Stimulated activated CD4-positive, alpha-beta T cell treated with anti-CD3 and anti-CD28 coated beads, Interleukin-15, amount 100 ng/mL, for 24 hours (primary cell): Measurements from ENCODE around the gene PDE8A.
"Not testable (repeated sequence)": the region's sequence is repeated elsewhere in the genome, so short reads cannot be mapped to it uniquely, and the experiment has no call there.

Experiments used
- DNase-seq: peaks from one replicate; pipeline ENCODE4 v3.0.0-alpha.2; 2020

The PDE8A gene

GRCh38 chr15:85011724-85012123 lies 30.1 kb downstream of the PDE8A start:
- DNase-seq, result not testable (repeated sequence)

DNA sequence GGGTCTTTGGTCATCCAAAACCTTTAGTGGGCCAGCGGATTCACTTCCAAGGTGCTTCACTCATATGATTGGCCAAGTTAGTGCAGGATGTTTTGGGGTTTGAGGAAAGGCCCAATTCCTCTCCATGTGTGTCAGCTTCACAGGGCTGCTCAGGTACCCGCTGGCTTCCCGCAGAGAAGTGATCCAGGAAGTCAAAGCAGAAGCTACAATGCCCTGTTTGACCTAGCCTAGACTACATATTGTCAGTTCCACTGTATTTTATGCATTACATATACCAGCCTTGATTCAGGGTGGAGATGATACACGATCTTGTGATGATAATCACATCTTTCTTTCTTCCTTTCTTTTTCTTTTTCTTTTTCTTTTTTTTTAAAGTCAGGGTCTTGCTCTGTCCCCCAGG lies 32.1 kb downstream of the PDE8A start:
- DNase-seq, result no peak

- DNase-seq, result no peak
Observed at GRCh38 chr15:85014932-85015331, 33.3 kb downstream of the PDE8A start.

DNA sequence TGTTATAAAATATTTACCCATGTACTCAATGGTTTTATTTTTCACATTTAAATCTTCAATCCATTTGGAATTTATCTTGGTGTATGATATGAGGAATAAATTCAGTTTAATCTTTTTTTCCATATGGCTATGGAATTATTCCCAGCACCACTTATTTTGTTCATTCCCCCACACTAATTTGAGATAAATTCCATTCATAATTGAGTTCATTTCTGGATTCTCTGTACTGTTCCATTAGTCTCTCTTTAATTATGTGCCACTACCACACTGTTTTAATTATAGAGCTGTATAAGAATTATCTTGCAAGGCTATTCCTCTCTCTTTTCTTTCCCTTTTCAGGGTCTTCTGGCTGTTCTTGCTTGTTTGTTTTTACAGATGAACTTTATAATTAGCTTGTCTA lies 34.6 kb downstream of the PDE8A start:
- DNase-seq, result no peak

GRCh38 chr15:85019815-85020590 lies 38.3 kb downstream of the PDE8A start:
- no peak for DNase-seq

DNA sequence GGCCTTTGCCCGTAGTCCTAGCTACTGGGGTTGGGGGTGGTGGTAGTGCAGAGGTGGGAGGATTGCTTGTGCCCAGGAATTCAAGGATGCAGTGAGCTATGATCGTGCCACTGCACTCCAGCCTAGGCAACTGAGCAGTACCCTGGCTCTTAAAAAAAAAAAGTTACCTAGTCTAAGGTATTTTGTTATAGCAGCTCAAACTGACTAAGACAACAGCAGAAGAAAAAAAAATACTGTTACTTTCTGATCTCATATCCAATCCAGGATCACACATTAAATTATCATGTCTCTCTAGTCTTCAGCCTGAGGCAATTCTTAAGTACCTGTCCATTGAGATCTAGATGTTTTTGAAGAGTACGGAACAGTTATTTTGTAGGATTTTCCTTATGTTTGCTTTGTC lies 39.8 kb downstream of the PDE8A start:
- no peak for DNase-seq

DNA sequence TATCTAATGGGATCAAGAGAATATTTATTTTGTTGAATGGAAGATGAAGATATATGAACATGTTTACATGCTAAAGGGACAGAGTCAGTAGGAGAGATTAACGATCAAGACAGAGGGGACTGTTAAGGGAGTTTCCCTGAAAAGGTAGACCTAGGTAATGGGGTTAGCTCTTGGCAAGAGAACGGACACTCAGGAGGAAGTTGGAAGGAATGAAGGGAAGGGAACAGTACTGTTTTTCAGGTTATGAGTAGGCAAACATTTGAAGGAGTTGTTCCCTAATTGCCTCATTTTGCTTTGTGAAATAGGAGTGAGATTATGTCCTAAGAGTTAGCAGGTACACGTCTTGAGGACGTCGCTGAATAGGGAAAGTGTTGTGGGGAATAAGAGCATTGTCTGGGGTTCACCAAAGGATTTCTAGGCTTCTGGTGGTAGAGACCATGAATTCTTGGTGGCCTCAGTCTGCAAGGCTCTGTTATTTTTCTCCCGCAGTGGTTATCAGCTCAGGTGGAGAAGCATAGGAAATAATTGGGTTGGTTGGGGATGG lies 41.3 kb downstream of the PDE8A start:
- DNase-seq, result no peak

- no peak for DNase-seq
Observed at GRCh38 chr15:85024003-85024402, 42.3 kb downstream of the PDE8A start.

- no peak for DNase-seq
Observed at GRCh38 chr15:85024509-85025336, 43.1 kb downstream of the PDE8A start.

DNA sequence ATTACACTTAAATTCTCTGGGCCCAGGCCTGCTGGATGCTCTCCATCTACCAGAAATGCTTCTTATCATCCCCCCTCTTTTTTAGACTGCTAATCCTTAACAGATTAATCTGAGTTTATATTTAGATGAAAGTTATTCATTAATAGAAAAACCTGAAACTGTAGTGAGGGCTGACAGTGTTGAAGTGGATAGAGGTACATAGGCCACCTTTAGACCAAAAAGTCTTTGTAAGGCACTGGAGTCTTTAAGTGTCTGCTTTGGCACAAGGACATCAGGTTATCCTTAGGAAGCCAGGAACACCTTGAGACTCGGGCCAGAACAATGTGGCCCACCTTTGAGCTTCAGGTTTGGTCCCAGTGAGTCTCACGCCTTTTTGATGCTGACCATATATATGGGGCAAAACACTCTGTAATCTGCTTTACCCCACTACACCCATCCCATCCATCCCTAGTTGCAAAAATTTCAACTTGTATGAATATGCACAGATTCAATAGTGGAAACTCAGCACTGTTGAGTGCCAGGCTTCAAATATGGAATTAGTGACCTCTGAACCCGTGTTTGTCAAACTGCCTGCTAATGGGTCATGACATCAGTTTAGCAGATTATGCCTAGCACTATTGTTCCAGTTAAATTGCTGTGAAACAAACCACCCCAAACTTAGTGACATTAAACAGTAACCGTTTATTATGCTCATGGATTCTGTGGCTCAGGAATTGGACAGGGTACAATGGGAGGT lies 44.0 kb downstream of the PDE8A start:
- no peak for DNase-seq

- no peak for DNase-seq
Observed at GRCh38 chr15:85026304-85027032, 44.8 kb downstream of the PDE8A start.

DNA sequence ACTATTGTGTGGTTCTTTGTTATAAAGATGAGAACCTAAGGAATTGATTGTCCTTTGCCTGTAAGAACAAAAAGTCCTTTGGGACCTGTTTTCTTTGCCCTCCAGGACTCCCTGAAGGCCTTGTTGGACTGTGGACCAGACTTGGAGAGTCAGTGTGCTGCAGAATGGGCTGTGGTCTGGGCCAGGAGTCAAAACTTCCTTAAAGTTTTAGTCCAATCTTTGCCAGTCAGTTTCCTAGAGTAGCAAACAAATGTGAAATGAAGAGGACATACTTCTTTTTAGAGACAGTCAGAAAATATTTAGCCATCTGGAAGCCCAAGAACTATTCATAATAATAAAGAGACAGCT lies 45.4 kb downstream of the PDE8A start:
- no peak for DNase-seq

DNA sequence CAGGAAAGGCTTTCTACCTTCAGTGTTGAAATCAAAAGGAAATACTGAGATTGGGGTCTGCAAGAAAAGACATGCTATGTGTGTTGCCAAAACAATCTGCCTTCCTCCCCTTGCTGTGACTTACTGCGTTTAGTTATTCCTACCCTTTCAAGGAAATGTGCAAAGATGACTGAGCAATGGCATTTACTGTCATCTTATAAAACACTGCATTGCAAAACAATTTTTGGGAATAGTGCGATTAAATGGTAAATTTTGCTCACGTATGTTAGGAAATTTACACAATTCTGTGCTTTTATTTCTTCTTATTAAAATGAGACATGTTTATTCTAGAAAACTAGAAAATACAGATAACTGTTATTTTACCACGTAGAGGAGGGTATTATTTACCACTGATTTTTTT lies 45.8 kb downstream of the PDE8A start:
- DNase-seq, result no peak

DNA sequence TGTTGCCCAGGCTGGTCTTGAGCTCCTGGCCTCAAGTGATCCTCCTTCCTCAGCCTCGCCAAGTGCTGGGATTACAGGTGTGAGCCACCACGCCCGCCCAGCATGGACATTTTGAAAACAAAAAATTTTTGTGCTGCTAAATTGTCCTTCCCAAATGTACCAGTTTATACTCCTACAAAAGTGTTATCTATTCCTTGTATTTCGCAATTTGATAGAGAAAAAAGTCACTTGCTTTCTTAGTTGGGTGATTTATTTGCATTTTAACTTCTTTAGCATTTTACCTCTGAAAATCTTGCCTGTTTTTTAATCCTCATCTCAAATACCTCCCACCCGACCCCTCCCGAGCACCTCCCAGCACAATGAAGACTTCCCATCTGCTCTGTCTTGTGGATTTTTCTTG lies 46.8 kb downstream of the PDE8A start:
- DNase-seq, result no peak

DNA sequence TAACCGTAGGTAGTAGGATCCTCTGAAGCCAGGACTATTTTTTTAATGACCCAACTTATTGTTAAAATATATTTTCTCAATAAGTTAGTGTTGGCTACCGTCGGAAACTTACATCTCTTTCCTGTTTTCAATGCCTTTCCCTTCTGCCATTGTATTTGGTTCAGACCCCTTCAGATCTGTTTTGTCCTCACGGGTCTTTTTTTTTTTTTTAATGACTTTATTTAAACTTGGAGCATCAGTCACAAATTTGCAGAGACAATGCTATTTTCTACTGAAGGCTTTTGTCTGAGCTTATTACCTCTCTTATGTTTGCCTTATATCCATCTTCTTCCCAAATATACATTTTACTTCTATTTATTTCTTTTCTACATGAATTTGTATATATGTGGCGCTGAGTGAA lies 47.6 kb downstream of the PDE8A start:
- no peak for DNase-seq

DNA sequence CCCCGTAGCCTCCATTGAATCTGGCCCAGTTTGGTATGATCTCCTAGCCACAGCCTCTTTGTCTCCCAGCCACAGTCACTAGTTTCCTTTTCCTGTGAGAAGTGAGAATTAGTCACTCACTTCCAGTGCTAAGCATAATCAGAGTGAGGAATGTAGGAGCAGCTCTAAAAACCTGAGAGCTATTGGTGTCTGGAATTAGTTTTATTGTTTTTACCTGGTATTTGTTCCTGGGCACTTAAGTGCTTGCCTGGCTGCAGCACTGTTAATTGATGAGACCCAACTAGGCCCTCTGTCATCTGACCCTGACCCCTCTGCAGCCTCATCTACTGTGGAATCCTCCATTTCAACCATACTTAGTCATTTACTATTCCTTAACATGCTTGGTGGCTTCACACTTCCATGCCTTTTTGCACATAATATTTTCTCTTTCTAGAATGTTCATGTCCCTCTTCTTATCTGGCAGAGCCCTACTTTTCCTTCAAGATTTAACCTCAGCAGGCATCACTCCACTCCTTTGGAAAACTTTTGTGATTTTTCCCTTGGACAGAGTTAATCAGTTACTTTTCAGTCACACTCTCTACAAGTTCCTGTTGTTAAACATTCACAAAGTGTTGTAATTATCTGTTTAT lies 48.8 kb downstream of the PDE8A start:
- DNase-seq, result peak; percentile 24

- DNase-seq, result no peak
Observed at GRCh38 chr15:85031086-85031943, 49.7 kb downstream of the PDE8A start.

- DNase-seq, result no peak
Observed at GRCh38 chr15:85031944-85032558, 50.4 kb downstream of the PDE8A start.

- DNase-seq, result no peak
Observed at GRCh38 chr15:85033148-85033547, 51.5 kb downstream of the PDE8A start.

- no peak for DNase-seq
Observed at GRCh38 chr15:85034276-85034675, 52.6 kb downstream of the PDE8A start.

- no peak for DNase-seq
Observed at GRCh38 chr15:85035980-85036379, 54.3 kb downstream of the PDE8A start.
